ENCODE measurements around the gene SPOCD1.

GRCh38 chr1:31782421-31783410, 33.1 kb downstream of the SPOCD1 start:
- TF ChIP-seq CTCF (IDR thresholded peaks at IDR 0.05; ENCODE audit: insufficient read depth, low read length) (no peak), POLR2AphosphoS5 (IDR thresholded peaks at IDR 0.05; ENCODE audit: low read depth) (no peak), REST (IDR thresholded peaks at IDR 0.05; ENCODE audit: insufficient replicate concordance, low read depth) (no peak)

Data from HL-60 (cell line).